ENCODE results near the gene FBXW4. TPM values are rescaled to one million over a fixed set of nuclear protein-coding genes. Genes with fewer than 3 reads are reported as not detected.

Gene FBXW4
- total RNA-seq, 4 donors from 2014 or later = 48.2 to 83.6 (median 71.3) TPM

DNA sequence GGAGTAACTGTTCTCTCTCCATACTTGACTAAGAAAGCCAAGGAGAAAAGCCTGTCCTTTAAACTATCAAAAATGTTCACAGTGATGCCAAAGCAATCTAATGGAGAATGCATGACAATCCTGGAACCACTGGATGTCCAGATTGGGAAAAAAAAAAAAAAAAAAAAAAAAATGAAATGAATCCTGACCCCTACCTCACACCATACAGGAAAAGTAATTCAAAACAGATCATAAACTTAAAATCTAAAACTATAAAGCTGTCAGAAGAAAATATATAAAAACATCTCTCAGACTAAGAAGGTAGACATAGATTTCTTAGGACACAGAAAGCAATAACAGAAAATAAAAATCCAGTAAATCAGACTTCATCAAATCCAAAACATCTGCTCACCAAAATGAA, 18.4 kb downstream of the FBXW4 start:
- Histone ChIP-seq H3K36me3 (peaks cover 31% of the 10 kb centered on the region), H3K9me3 (no peaks in the 10 kb centered on the region), H3K27me3 (no peaks in the 10 kb centered on the region), H3K27ac (no peak overlapping the region), H3K4me3 (no peak overlapping the region), H3K4me1 (no peaks in the 10 kb centered on the region)
- no peak for DNase-seq (ENCODE audit: low spot score in 2 of 2)
- TF ChIP-seq POLR2AphosphoS5 (IDR thresholded peaks at IDR 0.05) (no peak), POLR2A (IDR thresholded peaks at IDR 0.05) (no peak), EP300 (IDR thresholded peaks at IDR 0.05) (no peak)
- TF ChIP-seq, protein P1, sequence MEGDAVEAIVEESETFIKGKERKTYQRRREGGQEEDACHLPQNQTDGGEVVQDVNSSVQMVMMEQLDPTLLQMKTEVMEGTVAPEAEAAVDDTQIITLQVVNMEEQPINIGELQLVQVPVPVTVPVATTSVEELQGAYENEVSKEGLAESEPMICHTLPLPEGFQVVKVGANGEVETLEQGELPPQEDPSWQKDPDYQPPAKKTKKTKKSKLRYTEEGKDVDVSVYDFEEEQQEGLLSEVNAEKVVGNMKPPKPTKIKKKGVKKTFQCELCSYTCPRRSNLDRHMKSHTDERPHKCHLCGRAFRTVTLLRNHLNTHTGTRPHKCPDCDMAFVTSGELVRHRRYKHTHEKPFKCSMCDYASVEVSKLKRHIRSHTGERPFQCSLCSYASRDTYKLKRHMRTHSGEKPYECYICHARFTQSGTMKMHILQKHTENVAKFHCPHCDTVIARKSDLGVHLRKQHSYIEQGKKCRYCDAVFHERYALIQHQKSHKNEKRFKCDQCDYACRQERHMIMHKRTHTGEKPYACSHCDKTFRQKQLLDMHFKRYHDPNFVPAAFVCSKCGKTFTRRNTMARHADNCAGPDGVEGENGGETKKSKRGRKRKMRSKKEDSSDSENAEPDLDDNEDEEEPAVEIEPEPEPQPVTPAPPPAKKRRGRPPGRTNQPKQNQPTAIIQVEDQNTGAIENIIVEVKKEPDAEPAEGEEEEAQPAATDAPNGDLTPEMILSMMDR (IDR thresholded peaks at IDR 0.05) = no peak

DNA sequence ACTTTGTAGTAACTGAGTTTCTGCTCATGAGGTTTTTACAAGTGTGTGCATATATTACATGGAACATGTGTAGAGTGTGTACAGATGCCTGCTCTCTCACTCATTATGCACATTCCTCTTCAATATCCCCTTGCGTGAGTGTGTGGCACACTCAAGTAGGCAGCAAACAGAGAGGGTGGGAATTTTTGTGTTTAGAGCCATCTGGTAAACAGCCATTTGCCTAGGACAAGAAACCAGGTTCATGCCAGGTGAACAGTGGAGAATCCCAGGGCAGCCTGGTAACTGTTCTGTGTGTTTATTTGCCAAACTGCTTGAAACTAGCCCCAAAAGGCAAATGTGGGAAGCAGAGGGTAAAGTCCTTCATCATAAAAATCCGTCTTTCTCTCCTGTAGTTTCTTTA, 19.9 kb downstream of the FBXW4 start:
- no peaks in the 10 kb centered on the region for H3K27me3 ChIP-seq
- H3K27ac ChIP-seq = no peak overlapping the region
- DNase-seq (ENCODE audit: low spot score in 2 of 2) = no peak
- WGBS = 93% methylated on average over 2 of the region's 2 CpGs
- no peak for TF ChIP-seq POLR2A (IDR thresholded peaks at IDR 0.05)
- no peak overlapping the region for H3K4me3 ChIP-seq
- no peaks in the 10 kb centered on the region for H3K9me3 ChIP-seq
- H3K4me1 ChIP-seq = no peaks in the 10 kb centered on the region
- H3K36me3 ChIP-seq = peaks cover 44% of the 10 kb centered on the region

DNA sequence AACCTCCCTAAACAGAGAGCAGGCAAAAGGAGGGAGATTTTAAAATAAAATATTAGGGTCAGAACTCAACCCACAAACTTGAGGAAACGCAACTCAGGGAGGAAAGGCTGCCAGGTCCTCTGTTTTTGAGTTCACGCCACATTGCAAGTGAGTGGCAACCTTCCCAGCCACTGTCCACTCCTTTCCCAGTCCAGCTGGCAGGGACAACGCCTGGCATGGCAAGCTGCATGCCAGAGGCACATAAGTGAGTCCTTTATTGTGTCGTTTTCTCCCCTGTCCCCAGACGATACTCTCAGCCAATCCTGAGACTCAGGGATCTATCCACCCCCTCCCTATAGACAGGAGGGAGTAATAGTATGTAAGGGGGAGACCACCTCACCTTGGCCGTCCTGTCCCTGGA, 22.4 kb downstream of the FBXW4 start:
- Histone ChIP-seq H3K27me3 (no peaks in the 10 kb centered on the region), H3K27ac (no peak overlapping the region), H3K4me3 (no peak overlapping the region), H3K9me3 (no peaks in the 10 kb centered on the region), H3K36me3 (peaks cover 69% of the 10 kb centered on the region), H3K4me1 (no peaks in the 10 kb centered on the region)
- WGBS = 71% methylated on average over 6 of the region's 6 CpGs
- no peak for DNase-seq (ENCODE audit: low spot score in 2 of 2)
- no peak for TF ChIP-seq EP300 (IDR thresholded peaks at IDR 0.05)
- no peak for TF ChIP-seq POLR2AphosphoS5 (IDR thresholded peaks at IDR 0.05)
- TF ChIP-seq, protein P1 (IDR thresholded peaks at IDR 0.05) = no peak
- no peak for TF ChIP-seq POLR2A (IDR thresholded peaks at IDR 0.05)

DNA sequence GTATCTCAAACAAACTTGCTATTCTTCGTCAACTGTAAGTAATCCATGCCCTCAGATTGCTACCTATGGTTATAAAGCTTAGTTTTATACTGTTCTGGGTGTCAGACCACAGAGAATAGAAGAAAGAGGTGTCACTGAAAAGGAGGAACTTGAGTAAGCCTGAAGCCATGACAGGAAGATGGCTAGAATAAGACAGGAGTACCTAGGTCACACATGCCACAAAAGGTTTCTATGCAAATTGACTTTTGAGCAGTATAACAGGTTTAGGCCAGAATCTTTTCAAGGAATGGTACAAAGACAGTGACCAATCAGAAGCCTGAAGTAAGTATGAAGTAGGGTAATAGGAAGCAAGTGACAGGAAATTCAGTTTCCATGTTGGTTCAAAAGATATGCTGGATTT, 23.5 kb downstream of the FBXW4 start:
- TF ChIP-seq EP300 (IDR thresholded peaks at IDR 0.05) (no peak), POLR2AphosphoS5 (IDR thresholded peaks at IDR 0.05) (no peak), POLR2A (IDR thresholded peaks at IDR 0.05) (no peak)
- TF ChIP-seq, protein P1 (IDR thresholded peaks at IDR 0.05) = no peak
- WGBS = 97% methylated on average over 1 of the region's 1 CpG
- Histone ChIP-seq H3K36me3 (peaks cover 77% of the 10 kb centered on the region), H3K27me3 (no peaks in the 10 kb centered on the region), H3K4me1 (no peaks in the 10 kb centered on the region), H3K27ac (no peak overlapping the region), H3K9me3 (no peaks in the 10 kb centered on the region), H3K4me3 (no peak overlapping the region)
- DNase-seq (ENCODE audit: low spot score in 2 of 2) = no peak

DNA sequence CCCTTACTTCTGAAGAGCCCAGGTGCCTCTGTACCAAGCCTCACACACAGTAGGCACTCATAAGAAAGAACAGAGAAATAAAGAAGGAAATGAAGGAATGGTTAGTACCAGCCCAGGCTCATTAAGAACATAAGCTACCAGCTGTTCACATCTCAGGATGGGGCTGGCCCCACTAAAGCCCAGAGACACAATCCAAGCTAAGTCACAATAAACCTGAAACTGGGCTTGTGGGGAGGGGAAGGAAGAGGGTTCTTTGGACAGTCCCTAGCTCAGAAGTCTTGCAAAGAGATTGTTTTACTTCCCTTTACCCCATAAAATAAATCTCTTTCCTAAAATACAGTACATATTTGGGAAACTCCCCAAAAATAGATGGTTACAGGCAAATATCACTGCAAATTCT, 24.3 kb downstream of the FBXW4 start:
- DNase-seq (ENCODE audit: low spot score in 2 of 2) = no peak
- Histone ChIP-seq H3K9me3 (no peaks in the 10 kb centered on the region), H3K27me3 (no peaks in the 10 kb centered on the region), H3K36me3 (peaks cover 81% of the 10 kb centered on the region), H3K4me1 (no peaks in the 10 kb centered on the region), H3K27ac (no peak overlapping the region), H3K4me3 (no peak overlapping the region)
- TF ChIP-seq POLR2A (IDR thresholded peaks at IDR 0.05) (no peak), EP300 (IDR thresholded peaks at IDR 0.05) (no peak), POLR2AphosphoS5 (IDR thresholded peaks at IDR 0.05) (no peak)
- TF ChIP-seq, protein P1 (IDR thresholded peaks at IDR 0.05) = no peak

DNA sequence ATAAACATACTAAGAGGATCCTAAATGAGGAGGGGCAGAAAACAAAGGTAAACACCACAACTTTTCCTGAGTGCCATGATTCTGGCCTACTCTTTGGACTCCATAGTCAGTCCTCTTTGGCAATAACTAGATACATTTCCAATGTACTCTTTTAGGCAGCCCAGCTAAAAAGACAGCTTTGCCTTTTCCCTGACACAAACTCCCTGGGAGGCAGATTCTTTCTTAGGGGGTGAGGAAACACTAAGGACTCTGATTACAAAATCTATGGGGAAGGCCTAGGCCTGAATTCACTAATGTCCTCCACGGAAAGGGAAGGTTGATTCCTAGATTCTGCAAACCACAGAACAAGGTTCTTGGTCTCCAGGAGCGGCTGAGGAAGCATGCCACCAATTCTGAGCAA, 25.8 kb downstream of the FBXW4 start:
- H3K27ac ChIP-seq = no peak overlapping the region
- DNase-seq (ENCODE audit: low spot score in 2 of 2) = no peak
- H3K4me1 ChIP-seq = no peaks in the 10 kb centered on the region
- H3K36me3 ChIP-seq = peaks cover 87% of the 10 kb centered on the region
- TF ChIP-seq POLR2AphosphoS5 (IDR thresholded peaks at IDR 0.05) (no peak), EP300 (IDR thresholded peaks at IDR 0.05) (no peak), POLR2A (IDR thresholded peaks at IDR 0.05) (no peak)
- TF ChIP-seq, protein P1 (IDR thresholded peaks at IDR 0.05) = no peak
- H3K27me3 ChIP-seq = no peaks in the 10 kb centered on the region
- no peak overlapping the region for H3K4me3 ChIP-seq
- WGBS = 100% methylated on average over 2 of the region's 2 CpGs
- no peaks in the 10 kb centered on the region for H3K9me3 ChIP-seq

All from suprapubic skin (tissue), 4 donors.